GM10266 (cell line): ENCODE measurements around the gene MISP.

Source experiments
- DNase-seq: peaks from one replicate; pipeline ENCODE4 v3.0.0; 2012; ENCODE audit errors: extremely low spot score
- CTCF ChIP-seq: IDR thresholded peaks from 2 replicates; pipeline ENCODE4 v1.5.1; 2012; ENCODE audit warnings: mild to moderate bottlenecking, low read depth; ENCODE audit not compliant: control insufficient read depth, insufficient read depth; ENCODE audit errors: missing control alignments

Gene MISP

DNA sequence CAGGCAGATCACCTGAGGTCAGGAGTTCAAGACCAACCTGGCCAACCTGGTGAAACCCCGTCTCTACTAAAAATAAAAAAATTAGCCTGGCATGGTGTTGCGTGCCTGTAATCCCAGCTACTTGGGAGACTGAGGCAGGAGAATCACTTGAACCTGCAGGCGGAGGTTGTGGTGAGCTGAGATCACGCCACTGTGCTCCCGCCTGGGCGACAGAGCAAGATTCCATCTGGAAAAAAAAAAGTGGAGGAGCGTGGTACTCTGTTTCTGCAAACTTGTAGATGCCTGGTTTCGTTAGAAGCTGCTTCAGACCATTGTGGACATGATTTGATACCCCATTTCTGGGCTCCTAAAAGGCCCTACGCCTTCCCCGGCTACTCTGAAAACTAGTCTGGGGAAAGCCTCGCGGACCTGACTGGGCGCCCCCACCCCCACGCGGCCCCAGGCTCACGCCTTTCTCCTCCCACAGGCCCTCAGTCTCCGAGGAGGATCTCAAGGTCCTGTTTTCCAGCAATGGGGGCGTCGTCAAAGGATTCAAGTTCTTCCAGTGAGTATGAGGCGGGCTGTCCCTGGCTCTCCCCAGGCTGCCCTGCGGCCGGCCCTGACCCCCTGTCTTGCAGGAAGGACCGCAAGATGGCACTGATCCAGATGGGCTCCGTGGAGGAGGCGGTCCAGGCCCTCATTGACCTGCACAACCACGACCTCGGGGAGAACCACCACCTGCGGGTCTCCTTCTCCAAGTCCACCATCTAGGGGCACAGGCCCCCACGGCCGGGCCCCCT, 59.4 kb downstream of the MISP start:
- no peak for DNase-seq
- no peak for TF ChIP-seq CTCF

DNA sequence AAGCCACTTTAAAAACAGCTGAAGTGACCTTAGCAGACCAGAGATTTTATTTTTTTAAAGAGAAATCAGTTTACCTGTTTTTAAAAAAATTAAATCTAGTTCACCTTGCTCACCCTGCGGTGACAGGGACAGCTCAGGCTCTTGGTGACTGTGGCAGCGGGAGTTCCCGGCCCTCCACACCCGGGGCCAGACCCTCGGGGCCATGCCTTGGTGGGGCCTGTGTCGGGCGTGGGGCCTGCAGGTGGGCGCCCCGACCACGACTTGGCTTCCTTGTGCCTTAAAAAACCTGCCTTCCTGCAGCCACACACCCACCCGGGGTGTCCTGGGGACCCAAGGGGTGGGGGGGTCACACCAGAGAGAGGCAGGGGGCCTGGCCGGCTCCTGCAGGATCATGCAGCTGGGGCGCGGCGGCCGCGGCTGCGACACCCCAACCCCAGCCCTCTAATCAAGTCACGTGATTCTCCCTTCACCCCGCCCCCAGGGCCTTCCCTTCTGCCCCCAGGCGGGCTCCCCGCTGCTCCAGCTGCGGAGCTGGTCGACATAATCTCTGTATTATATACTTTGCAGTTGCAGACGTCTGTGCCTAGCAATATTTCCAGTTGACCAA, 60.1 kb downstream of the MISP start:
- peak; percentile 38 for DNase-seq
- TF ChIP-seq CTCF, result no peak

DNA sequence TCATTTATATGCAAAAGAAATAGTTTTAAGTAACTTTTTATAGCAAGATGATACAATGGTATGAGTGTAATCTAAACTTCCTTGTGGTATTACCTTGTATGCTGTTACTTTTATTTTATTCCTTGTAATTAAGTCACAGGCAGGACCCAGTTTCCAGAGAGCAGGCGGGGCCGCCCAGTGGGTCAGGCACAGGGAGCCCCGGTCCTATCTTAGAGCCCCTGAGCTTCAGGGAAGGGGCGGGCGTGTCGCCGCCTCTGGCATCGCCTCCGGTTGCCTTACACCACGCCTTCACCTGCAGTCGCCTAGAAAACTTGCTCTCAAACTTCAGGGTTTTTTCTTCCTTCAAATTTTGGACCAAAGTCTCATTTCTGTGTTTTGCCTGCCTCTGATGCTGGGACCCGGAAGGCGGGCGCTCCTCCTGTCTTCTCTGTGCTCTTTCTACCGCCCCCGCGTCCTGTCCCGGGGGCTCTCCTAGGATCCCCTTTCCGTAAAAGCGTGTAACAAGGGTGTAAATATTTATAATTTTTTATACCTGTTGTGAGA, 60.7 kb downstream of the MISP start:
- no peak for TF ChIP-seq CTCF
- DNase-seq, result peak; percentile 45

- peak; percentile 55 for DNase-seq
- TF ChIP-seq CTCF, result no peak
These were observed 61.3 kb downstream of the MISP start for GRCh38 chr19:812049-812746.

GRCh38 chr19:812747-813218, 61.9 kb downstream of the MISP start:
- DNase-seq, result peak; percentile 35
- TF ChIP-seq CTCF, result no peak

DNA sequence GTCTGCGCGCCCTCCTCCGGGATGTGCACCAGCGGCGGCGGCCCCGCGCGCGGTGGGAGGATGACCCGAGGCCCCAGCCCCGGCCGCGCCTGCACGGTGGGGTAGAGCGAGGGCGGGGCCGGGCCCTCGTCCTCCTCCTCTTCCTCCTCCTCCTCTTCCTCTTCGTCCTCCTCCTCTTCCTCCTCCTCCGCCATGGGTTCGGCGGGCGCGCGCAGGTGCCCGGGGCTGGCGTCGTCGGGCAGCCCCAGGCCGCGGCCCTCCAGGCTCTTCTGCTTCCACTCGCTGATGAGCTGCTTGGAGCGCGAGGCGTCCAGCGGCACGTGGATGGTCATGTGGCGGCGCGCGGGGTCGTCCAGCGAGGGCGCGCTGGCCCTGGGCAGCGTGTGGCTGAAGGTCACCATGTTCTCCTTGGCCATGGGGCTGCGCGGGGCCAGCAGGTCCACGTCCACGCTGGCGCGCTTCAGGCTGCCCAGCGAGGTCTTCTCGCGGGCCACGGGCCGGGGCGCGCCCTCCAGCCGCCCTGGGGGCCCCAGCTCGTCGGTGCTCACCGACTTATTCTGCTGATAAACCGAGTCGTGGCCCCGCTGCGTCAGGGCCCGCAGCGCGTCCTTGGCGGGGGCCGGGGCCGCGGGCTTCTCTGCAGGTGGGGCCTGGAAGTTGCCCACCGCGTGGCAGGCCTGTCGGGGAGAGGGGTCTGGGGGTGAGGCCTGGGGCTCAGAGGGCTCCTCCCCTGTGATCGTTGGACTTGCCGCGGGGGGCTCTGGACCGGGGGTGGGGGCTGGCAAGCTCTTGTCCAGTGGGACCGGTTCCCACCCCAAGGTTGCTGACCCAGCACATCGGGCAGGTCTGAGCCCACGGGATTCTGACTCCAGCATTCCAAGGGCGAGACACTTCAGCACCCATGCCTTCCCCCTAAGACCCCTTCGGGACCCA, 62.6 kb downstream of the MISP start:
- no peak for TF ChIP-seq CTCF
- DNase-seq, result peak; percentile 62
